ENCODE data around the gene SMAD6.
A peak's percentile ranks its signal among the peaks of the same experiment; 100 is the strongest.

SMAD6 gene

DNA sequence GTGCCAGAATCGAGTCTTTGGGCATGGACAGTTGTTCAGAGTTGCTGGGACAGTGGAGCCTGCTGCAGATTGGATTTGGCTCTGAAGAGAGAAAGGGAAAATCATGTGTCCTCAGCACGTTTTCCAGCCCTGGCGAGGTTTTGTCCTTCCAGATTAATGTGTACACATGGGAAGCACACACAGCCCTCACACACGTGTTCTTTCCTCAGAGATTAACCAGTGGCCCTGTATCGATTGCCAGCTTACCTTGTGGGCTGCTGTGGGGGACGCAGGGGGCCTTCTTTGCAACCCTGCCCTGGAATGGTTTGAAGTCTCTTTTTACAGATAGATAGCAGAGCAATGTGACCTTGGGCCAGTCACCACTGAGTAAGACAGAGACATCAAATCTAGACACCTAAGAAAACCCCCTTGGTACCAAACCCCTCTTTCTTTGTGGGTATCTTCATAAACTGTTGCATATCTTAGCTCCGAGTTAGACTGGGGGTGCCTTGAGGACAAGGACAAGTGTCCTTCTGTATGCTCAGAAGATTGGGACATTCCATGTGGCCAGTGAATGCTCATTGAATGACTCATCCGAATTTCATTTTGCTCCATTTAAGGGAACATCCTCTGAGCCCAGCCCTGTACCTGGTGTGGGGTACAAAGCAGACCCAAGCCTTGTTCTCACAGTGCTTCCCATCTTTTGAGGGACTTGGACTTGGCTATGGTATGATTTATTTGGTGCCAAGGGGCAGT, 48.0 kb downstream of the SMAD6 start:
- H3K36me3 ChIP-seq = peaks cover 51% of the 10 kb centered on the region
- TF ChIP-seq, protein P1, sequence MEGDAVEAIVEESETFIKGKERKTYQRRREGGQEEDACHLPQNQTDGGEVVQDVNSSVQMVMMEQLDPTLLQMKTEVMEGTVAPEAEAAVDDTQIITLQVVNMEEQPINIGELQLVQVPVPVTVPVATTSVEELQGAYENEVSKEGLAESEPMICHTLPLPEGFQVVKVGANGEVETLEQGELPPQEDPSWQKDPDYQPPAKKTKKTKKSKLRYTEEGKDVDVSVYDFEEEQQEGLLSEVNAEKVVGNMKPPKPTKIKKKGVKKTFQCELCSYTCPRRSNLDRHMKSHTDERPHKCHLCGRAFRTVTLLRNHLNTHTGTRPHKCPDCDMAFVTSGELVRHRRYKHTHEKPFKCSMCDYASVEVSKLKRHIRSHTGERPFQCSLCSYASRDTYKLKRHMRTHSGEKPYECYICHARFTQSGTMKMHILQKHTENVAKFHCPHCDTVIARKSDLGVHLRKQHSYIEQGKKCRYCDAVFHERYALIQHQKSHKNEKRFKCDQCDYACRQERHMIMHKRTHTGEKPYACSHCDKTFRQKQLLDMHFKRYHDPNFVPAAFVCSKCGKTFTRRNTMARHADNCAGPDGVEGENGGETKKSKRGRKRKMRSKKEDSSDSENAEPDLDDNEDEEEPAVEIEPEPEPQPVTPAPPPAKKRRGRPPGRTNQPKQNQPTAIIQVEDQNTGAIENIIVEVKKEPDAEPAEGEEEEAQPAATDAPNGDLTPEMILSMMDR (IDR thresholded peaks at IDR 0.05; ENCODE audit: low read depth, low read length) = no peak

DNA sequence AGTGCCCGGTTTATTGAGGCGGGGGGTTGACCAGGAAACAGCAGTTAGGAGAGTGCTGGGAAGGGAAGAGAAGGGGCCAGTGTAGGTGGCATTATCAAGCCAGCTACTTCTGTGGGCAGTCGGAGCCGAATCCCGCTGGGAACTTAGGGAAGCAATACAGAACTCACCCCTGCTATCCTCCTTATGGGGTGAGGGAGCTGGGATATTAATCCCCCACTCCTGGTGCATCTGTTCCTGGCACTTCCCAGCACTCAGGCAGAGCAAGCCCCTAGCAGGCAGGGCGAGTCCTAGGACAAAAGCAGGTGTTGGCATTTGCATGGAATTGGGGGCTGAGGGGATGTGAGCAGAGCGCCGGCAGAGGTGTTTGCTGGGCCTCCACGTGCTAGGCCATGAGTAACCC, 48.6 kb downstream of the SMAD6 start:
- peaks cover 10% of the 10 kb centered on the region for H3K4me1 ChIP-seq
- H3K36me3 ChIP-seq = peaks cover 57% of the 10 kb centered on the region
- DNase-seq = no peak

More for the DNA sequence above, 48.0 kb downstream of the SMAD6 start:
- no peaks in the 10 kb centered on the region for H3K27me3 ChIP-seq
- peaks cover 10% of the 10 kb centered on the region for H3K4me1 ChIP-seq
- no peak for DNase-seq
- peaks cover 4% of the 10 kb centered on the region; the same call in 1 of the 2 replicates for H3K9me3 ChIP-seq
- H3K4me3 ChIP-seq (ENCODE audit: low read depth, low read length) = no peak overlapping the region

DNA sequence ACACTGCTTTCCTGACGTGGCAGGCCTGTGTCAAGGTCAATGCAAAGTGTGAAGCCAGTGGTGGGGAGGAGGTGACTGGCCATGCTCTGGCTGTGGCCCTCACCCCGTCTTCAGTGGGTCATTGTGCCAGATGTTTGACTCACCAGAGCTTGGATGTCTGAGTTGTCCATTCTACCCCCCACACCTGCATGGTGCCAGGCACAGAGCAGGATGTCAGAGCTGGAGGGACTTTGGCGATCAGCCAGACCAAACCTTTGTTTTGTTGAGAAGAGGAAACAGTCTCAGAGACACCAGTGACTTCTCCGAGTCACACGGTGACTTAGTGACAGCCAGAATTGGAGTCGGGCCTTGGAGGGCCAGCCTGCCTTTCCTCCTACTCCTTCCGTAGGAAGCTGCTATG, 49.5 kb downstream of the SMAD6 start:
- Histone ChIP-seq H3K9me3 (peaks cover 10% of the 10 kb centered on the region; the same call in 1 of the 2 replicates), H3K4me1 (peaks cover 10% of the 10 kb centered on the region), H3K36me3 (peaks cover 61% of the 10 kb centered on the region), H3K27me3 (no peaks in the 10 kb centered on the region), H3K4me3 (ENCODE audit: low read depth, low read length) (no peak overlapping the region)
- peak; percentile 62 for DNase-seq
- TF ChIP-seq, protein P1 (IDR thresholded peaks at IDR 0.05; ENCODE audit: low read depth, low read length) = no peak

More for the DNA sequence above, 48.6 kb downstream of the SMAD6 start:
- Histone ChIP-seq H3K27me3 (no peaks in the 10 kb centered on the region), H3K4me3 (ENCODE audit: low read depth, low read length) (no peak overlapping the region), H3K9me3 (peaks cover 10% of the 10 kb centered on the region; the same call in 1 of the 2 replicates)
- TF ChIP-seq, protein P1 (IDR thresholded peaks at IDR 0.05; ENCODE audit: low read depth, low read length) = no peak

DNA sequence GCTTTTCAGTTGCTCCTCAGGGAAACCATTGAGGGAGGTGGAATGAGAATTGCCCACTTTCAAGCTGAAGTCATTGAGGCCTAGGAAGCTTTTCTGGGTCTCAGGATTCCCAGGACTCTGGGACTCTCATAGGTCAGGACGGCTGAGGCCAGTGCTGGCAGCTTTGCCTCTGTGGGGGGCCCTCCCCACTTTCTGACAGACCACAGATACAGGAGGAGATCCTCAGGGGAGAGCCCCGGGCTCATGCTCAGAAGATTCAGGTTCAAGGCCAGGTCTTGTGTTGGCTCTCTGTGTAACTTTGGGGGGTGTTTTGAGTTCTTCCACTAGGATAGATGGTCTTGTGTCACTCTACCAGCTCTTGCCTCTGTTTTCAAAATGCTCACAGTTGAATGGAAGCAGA, 50.0 kb downstream of the SMAD6 start:
- peaks cover 61% of the 10 kb centered on the region for H3K36me3 ChIP-seq
- TF ChIP-seq, protein P1 (IDR thresholded peaks at IDR 0.05; ENCODE audit: low read depth, low read length) = no peak

DNA sequence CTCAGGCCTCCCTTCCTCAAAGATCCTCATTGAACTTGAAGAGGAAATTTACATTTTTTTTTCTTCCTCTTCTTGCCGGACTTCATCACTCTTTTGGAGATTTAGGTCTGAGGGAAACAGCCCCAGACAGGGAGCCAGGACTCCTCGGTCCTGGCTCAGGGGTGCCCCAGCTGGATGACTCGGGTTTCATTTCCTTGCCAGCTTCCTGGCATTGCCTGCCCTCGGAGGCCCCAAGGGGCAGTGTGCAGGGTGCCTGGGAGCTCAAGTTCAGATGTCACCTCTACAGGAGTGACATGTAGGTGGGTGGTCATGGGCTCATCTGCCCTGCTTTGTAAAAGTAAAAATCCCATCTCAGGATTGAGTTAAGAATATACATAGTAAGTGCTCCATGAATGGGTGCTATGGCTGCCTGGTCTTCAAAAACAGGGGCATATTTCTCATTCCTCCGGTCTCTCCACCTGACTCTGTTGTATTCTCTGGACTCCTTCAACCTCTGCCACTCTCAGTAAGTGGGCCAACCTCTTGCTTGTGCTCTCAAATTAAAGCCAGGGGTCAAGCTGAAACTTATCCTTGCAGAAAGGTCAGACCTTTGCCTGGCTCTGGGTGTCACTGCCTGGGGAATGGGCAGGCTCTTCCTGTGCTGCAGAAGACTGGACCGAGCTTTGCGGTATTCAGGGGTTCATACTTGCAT, 51.8 kb downstream of the SMAD6 start:
- peaks cover 10% of the 10 kb centered on the region; the same call in 1 of the 2 replicates for H3K9me3 ChIP-seq
- DNase-seq = no peak
- H3K4me1 ChIP-seq = peaks cover 9% of the 10 kb centered on the region
- peaks cover 67% of the 10 kb centered on the region for H3K36me3 ChIP-seq
- H3K27me3 ChIP-seq = no peaks in the 10 kb centered on the region
- no peak overlapping the region for H3K4me3 ChIP-seq (ENCODE audit: low read depth, low read length)
- TF ChIP-seq, protein P1 (IDR thresholded peaks at IDR 0.05; ENCODE audit: low read depth, low read length) = no peak

More for the DNA sequence above, 50.0 kb downstream of the SMAD6 start:
- Histone ChIP-seq H3K4me3 (ENCODE audit: low read depth, low read length) (no peak overlapping the region), H3K9me3 (peaks cover 10% of the 10 kb centered on the region; the same call in 1 of the 2 replicates), H3K4me1 (peaks cover 10% of the 10 kb centered on the region), H3K27me3 (no peaks in the 10 kb centered on the region)
- DNase-seq = no peak

Data from BE2C (cell line).